ENCODE data around the gene BNIP3.
"Not testable (repeated sequence)": the region's sequence is repeated elsewhere in the genome, so short reads cannot be mapped to it uniquely, and the experiment has no call there.

DNA sequence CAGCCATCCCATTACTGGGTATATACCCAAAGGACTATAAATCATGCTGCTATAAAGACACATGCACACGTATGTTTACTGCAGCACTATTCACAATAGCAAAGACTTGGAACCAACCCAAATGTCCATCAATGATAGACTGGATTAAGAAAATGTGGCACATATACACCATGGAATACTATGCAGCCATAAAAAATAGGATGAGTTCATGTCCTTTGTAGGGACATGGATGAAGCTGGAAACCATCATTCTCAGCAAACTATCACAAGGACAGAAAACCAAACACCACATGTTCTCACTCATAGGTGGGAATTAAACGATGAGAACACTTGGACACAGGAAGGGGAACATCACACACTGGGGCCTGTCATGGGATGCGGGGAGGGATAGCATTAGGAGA lies 6.1 kb upstream of the BNIP3 start:
- TF ChIP-seq CTCF, POLR2AphosphoS5, POLR2A (IDR thresholded peaks at IDR 0.05): not testable (repeated sequence)
